WTC11 (cell line): ENCODE data around the gene PSD2. TPM values are rescaled to one million over a fixed set of nuclear protein-coding genes. Genes with fewer than 3 reads are reported as not detected.

Experiments used
- ATAC-seq: fragments of 200-7000 bp; cut with Tn5 transposase; 2 replicates; pipeline ENCODE4 v1.10.0; 2021; ENCODE audit warnings: mild to moderate bottlenecking, moderate library complexity
- CTCF ChIA-PET: fragments of 300-600 bp; sonication (Branson Sonifier 250); formaldehyde crosslinking; loops from one replicate; lab custom pipeline; 2021; ENCODE audit warnings: antibody characterized with exemption; lab: Charles Lee
- POLR2A ChIA-PET: fragments of 350-600 bp; sonication (Branson Sonifier 250); formaldehyde crosslinking; loops from one replicate; lab custom pipeline; 2021; ENCODE audit warnings: antibody characterized with exemption; lab: Charles Lee
- DNase-seq: peaks from one replicate; pipeline ENCODE4 v3.0.0; 2021; ENCODE audit warnings: low spot score
- H3K27ac Mint-ChIP-seq: 2 replicates; pipeline ENCODE4 v1.8.0; 2021; ENCODE audit warnings: mixed read lengths
- H3K27me3 Mint-ChIP-seq: 2 replicates; pipeline ENCODE4 v1.8.0; 2021; ENCODE audit warnings: low read depth, mild to moderate bottlenecking, moderate library complexity, mixed read lengths
- H3K36me3 Mint-ChIP-seq: 2 replicates; pipeline ENCODE4 v1.8.0; 2021; ENCODE audit warnings: mixed read lengths
- H3K4me1 Mint-ChIP-seq: 2 replicates; pipeline ENCODE4 v1.8.0; 2022; ENCODE audit warnings: mixed read lengths
- H3K4me3 Mint-ChIP-seq: 2 replicates; pipeline ENCODE4 v1.8.0; 2021; ENCODE audit warnings: mild to moderate bottlenecking, moderate library complexity, mixed read lengths
- H3K9me3 Mint-ChIP-seq: 2 replicates; pipeline ENCODE4 v1.8.0; 2021; ENCODE audit warnings: mixed read lengths
- CBFB ChIP-seq: sonication (generic); formaldehyde crosslinking; IDR thresholded peaks from 2 replicates; pipeline ENCODE4 v1.8.1; 2022; ENCODE audit warnings: mild to moderate bottlenecking, low read depth, missing genetic modification reagents
- FOXJ3 ChIP-seq: sonication (generic); formaldehyde crosslinking; IDR thresholded peaks from 2 replicates; pipeline ENCODE4 v1.9.0; 2021; ENCODE audit warnings: missing genetic modification reagents, mild to moderate bottlenecking, borderline replicate concordance
- FOXK1 ChIP-seq: sonication (generic); formaldehyde crosslinking; IDR thresholded peaks from 2 replicates; pipeline ENCODE4 v1.8.0; 2022; ENCODE audit warnings: mild to moderate bottlenecking, moderate library complexity, missing genetic modification reagents
- GRHL2 ChIP-seq: fragments of 250-450 bp; sonication (Bioruptor Pico); IDR thresholded peaks from 2 replicates; pipeline ENCODE4 v1.8.0; 2022; ENCODE audit warnings: mild to moderate bottlenecking, moderate library complexity; ENCODE audit not compliant: insufficient replicate concordance, severe bottlenecking
- IRF1 ChIP-seq: sonication (generic); formaldehyde crosslinking; IDR thresholded peaks from 2 replicates; pipeline ENCODE4 v1.8.0; 2023; ENCODE audit warnings: missing genetic modification reagents
- IRF2 ChIP-seq: sonication (generic); formaldehyde crosslinking; IDR thresholded peaks from 2 replicates; pipeline ENCODE4 v1.8.0; 2022; ENCODE audit warnings: low read depth, missing genetic modification reagents, borderline replicate concordance
- NFATC4 ChIP-seq: fragments of 250-450 bp; sonication (Bioruptor Pico); IDR thresholded peaks from 2 replicates; pipeline ENCODE4 v1.9.0; 2021; ENCODE audit warnings: mild to moderate bottlenecking
- ZNF138 ChIP-seq: sonication (generic); formaldehyde crosslinking; conservative IDR thresholded peaks from 2 replicates; pipeline ENCODE4 v1.8.1; 2022; ENCODE audit warnings: mild to moderate bottlenecking, moderate library complexity, missing genetic modification reagents
- ZNF263 ChIP-seq: sonication (generic); formaldehyde crosslinking; IDR thresholded peaks from 2 replicates; pipeline ENCODE4 v1.8.1; 2022; ENCODE audit warnings: low read depth, mild to moderate bottlenecking, moderate library complexity, missing genetic modification reagents
- total RNA-seq: library from RNA; stranded (reverse); gene quantifications from 3 replicates; pipeline ENCODE4 v1.2.3, GENCODE V29; 2021
- TF ChIP-seq, protein P1 (sequence below): sonication (generic); formaldehyde crosslinking; conservative IDR thresholded peaks from 2 replicates; pipeline ENCODE4 v1.8.1; 2023; ENCODE audit warnings: mild to moderate bottlenecking, low read depth, missing genetic modification reagents, moderate library complexity
- TF ChIP-seq, protein P2 (sequence below): sonication (generic); formaldehyde crosslinking; IDR thresholded peaks from 2 replicates; pipeline ENCODE4 v1.8.0; 2023; ENCODE audit warnings: missing genetic modification reagents, mild to moderate bottlenecking, borderline replicate concordance
- TF ChIP-seq, protein P3 (sequence below): sonication (generic); formaldehyde crosslinking; IDR thresholded peaks from 2 replicates; pipeline ENCODE4 v1.8.0; 2022; ENCODE audit warnings: mild to moderate bottlenecking, missing genetic modification reagents
- TF ChIP-seq, protein P4 (sequence below): fragments of 200-600 bp; IDR thresholded peaks from 2 replicates; pipeline ENCODE4 v1.8.0; 2022; ENCODE audit warnings: antibody characterized with exemption

PSD2 gene
- total RNA-seq, 1 experiment from 2014 or later, result 0.57 TPM

DNA sequence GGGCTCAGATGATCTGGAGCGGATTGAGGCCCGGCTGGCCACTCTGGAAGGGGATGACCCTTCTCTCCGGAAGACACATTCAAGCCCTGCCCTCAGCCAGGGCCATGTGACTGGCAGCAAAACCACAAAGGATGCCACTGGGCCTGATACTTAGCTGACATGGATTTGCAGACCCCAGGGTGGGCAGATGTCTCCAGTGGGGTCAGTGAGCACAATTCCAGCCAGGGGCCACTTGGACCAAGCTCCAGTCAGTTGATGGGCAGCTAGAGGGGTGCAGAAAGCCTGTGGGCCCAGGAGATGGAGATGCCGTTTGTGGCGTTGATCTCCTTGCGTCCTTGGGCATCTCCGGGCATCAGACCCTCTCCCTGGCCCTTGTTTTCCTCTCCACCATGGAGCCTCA, 46.7 kb downstream of the PSD2 start:
- H3K36me3 Mint-ChIP-seq, result no peaks in the 10 kb centered on the region
- ChIA-PET CTCF (interaction anchor here (1.6 to 12.1 kb wide), 4 partner anchors 50 to 126 kb away, joined by 7 to 155 read pairs (median 36); no protein-coding TSS in a partner anchor), POLR2A (no interaction called here)
- H3K9me3 Mint-ChIP-seq, result no peaks in the 10 kb centered on the region
- TF ChIP-seq GRHL2 (no peak), IRF1 (no peak)
- DNase-seq, result no peak
- H3K27me3 Mint-ChIP-seq, result peaks cover 38% of the 10 kb centered on the region
- ATAC-seq, result no peak
- peaks cover 4% of the 10 kb centered on the region for H3K4me1 Mint-ChIP-seq
- no peak overlapping the region for H3K27ac Mint-ChIP-seq
- H3K4me3 Mint-ChIP-seq, result no peak overlapping the region

DNA sequence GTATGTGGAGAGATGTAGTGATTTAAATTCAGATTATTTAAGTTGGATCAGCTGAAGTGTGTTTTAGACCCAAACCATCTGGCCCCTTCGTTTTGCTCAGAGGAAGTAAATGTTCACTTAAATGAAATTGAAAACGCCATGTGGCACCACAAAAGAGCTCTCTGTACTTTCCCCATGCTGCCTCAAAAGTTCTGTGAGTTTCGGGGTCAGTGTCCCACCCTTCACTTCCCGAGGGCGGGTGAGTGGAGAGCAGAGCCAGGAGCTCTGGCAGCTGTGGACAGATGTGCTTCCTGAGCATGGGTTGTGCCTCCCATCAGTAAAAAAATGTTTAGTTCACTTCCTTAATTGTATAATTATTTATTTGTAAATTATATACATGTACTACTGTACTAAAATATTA, 48.4 kb downstream of the PSD2 start:
- CTCF ChIA-PET, result interaction anchor here (0.8 to 12.1 kb wide), 12 partner anchors 19 to 210 kb away, joined by 3 to 155 read pairs (median 4); partner anchors contain the start of gene PSD2
- no peak overlapping the region for H3K27ac Mint-ChIP-seq
- H3K4me3 Mint-ChIP-seq, result no peak overlapping the region
- no peaks in the 10 kb centered on the region for H3K36me3 Mint-ChIP-seq
- H3K9me3 Mint-ChIP-seq, result no peaks in the 10 kb centered on the region
- H3K4me1 Mint-ChIP-seq, result peaks cover 7% of the 10 kb centered on the region
- TF ChIP-seq ZNF138 (CRISPR knock-in tag), result no peak
- TF ChIP-seq, protein P1, sequence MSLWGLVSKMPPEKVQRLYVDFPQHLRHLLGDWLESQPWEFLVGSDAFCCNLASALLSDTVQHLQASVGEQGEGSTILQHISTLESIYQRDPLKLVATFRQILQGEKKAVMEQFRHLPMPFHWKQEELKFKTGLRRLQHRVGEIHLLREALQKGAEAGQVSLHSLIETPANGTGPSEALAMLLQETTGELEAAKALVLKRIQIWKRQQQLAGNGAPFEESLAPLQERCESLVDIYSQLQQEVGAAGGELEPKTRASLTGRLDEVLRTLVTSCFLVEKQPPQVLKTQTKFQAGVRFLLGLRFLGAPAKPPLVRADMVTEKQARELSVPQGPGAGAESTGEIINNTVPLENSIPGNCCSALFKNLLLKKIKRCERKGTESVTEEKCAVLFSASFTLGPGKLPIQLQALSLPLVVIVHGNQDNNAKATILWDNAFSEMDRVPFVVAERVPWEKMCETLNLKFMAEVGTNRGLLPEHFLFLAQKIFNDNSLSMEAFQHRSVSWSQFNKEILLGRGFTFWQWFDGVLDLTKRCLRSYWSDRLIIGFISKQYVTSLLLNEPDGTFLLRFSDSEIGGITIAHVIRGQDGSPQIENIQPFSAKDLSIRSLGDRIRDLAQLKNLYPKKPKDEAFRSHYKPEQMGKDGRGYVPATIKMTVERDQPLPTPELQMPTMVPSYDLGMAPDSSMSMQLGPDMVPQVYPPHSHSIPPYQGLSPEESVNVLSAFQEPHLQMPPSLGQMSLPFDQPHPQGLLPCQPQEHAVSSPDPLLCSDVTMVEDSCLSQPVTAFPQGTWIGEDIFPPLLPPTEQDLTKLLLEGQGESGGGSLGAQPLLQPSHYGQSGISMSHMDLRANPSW (CRISPR knock-in tag), result no peak
- no peak for TF ChIP-seq CBFB (CRISPR knock-in tag)
- no peak for TF ChIP-seq FOXJ3 (CRISPR knock-in tag)
- no peak for TF ChIP-seq ZNF263 (CRISPR knock-in tag)
- no peak for TF ChIP-seq FOXK1
- TF ChIP-seq IRF2 (CRISPR knock-in tag), result no peak
- TF ChIP-seq NFATC4 (CRISPR knock-in tag), result no peak
- TF ChIP-seq, protein P2, sequence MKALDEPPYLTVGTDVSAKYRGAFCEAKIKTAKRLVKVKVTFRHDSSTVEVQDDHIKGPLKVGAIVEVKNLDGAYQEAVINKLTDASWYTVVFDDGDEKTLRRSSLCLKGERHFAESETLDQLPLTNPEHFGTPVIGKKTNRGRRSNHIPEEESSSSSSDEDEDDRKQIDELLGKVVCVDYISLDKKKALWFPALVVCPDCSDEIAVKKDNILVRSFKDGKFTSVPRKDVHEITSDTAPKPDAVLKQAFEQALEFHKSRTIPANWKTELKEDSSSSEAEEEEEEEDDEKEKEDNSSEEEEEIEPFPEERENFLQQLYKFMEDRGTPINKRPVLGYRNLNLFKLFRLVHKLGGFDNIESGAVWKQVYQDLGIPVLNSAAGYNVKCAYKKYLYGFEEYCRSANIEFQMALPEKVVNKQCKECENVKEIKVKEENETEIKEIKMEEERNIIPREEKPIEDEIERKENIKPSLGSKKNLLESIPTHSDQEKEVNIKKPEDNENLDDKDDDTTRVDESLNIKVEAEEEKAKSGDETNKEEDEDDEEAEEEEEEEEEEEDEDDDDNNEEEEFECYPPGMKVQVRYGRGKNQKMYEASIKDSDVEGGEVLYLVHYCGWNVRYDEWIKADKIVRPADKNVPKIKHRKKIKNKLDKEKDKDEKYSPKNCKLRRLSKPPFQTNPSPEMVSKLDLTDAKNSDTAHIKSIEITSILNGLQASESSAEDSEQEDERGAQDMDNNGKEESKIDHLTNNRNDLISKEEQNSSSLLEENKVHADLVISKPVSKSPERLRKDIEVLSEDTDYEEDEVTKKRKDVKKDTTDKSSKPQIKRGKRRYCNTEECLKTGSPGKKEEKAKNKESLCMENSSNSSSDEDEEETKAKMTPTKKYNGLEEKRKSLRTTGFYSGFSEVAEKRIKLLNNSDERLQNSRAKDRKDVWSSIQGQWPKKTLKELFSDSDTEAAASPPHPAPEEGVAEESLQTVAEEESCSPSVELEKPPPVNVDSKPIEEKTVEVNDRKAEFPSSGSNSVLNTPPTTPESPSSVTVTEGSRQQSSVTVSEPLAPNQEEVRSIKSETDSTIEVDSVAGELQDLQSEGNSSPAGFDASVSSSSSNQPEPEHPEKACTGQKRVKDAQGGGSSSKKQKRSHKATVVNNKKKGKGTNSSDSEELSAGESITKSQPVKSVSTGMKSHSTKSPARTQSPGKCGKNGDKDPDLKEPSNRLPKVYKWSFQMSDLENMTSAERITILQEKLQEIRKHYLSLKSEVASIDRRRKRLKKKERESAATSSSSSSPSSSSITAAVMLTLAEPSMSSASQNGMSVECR, result no peak
- DNase-seq (no peak), ATAC-seq (no peak)
- POLR2A ChIA-PET, result no interaction called here
- H3K27me3 Mint-ChIP-seq, result peaks cover 48% of the 10 kb centered on the region

DNA sequence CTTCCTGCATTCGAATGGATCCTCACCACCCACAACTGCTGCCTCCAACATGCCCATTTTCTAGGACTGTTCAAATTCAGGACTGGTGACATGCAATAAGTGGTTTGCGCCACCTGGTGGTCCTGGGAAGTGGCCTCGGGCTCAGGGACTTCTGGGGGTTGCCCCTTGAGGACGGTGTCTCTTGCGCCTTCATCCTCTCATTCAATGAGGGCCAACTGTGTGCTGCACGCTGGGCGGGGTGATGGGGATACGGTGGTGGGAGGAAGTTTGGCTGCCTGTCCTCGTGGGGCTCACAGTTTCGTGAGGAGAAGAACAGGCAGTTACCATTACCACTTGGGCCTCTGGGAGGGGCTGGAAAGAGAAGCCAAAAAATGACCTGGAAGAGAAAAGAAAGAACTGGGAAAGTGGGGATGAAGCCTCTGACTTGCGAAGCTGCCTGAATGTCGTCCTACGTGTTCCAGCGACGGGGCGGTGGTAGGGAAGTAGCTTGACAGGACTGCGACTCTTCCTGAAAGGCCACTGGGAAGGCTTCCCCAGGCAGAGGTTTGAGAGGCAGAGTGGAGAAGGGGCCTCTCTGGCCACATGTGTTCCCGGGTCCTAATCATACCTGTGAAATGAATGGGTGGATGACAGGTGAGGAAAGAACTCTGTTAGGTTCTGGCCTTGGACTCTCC, 49.0 kb downstream of the PSD2 start:
- H3K4me1 Mint-ChIP-seq, result peaks cover 9% of the 10 kb centered on the region
- CTCF ChIA-PET, result interaction anchor here (0.5 to 12.1 kb wide), 8 partner anchors 14 to 124 kb away, joined by 3 to 155 read pairs (median 7); partner anchors contain the start of gene PSD2
- peaks cover 51% of the 10 kb centered on the region for H3K27me3 Mint-ChIP-seq
- no peaks in the 10 kb centered on the region for H3K9me3 Mint-ChIP-seq
- DNase-seq, result peak; percentile 94
- no peaks in the 10 kb centered on the region for H3K36me3 Mint-ChIP-seq
- TF ChIP-seq, protein P3, sequence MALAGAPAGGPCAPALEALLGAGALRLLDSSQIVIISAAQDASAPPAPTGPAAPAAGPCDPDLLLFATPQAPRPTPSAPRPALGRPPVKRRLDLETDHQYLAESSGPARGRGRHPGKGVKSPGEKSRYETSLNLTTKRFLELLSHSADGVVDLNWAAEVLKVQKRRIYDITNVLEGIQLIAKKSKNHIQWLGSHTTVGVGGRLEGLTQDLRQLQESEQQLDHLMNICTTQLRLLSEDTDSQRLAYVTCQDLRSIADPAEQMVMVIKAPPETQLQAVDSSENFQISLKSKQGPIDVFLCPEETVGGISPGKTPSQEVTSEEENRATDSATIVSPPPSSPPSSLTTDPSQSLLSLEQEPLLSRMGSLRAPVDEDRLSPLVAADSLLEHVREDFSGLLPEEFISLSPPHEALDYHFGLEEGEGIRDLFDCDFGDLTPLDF (CRISPR knock-in tag), result no peak
- TF ChIP-seq, protein P4, sequence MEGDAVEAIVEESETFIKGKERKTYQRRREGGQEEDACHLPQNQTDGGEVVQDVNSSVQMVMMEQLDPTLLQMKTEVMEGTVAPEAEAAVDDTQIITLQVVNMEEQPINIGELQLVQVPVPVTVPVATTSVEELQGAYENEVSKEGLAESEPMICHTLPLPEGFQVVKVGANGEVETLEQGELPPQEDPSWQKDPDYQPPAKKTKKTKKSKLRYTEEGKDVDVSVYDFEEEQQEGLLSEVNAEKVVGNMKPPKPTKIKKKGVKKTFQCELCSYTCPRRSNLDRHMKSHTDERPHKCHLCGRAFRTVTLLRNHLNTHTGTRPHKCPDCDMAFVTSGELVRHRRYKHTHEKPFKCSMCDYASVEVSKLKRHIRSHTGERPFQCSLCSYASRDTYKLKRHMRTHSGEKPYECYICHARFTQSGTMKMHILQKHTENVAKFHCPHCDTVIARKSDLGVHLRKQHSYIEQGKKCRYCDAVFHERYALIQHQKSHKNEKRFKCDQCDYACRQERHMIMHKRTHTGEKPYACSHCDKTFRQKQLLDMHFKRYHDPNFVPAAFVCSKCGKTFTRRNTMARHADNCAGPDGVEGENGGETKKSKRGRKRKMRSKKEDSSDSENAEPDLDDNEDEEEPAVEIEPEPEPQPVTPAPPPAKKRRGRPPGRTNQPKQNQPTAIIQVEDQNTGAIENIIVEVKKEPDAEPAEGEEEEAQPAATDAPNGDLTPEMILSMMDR, result peak; percentile 58
- TF ChIP-seq, all 79 proteins: peak for 1
- ATAC-seq, result peak; percentile 86
- no peak overlapping the region for H3K4me3 Mint-ChIP-seq
- H3K27ac Mint-ChIP-seq, result no peak overlapping the region
- POLR2A ChIA-PET, result no interaction called here
